B cell (primary cell): ENCODE data around the gene OR5A2.
A peak's percentile ranks its signal among the peaks of the same experiment; 100 is the strongest.

Experiments used
- CTCF ChIP-seq: fragments of 200-600 bp; IDR thresholded peaks from one replicate; pipeline ENCODE4 v1.8.0; 2022; ENCODE audit warnings: antibody characterized with exemption, mild to moderate bottlenecking
- EZH2 ChIP-seq: IDR thresholded peaks from 2 replicates; pipeline ENCODE4 v1.6.1; 2012; ENCODE audit warnings: borderline replicate concordance, low read depth, mild to moderate bottlenecking, moderate library complexity, low read length; ENCODE audit not compliant: insufficient read depth, poor library complexity, severe bottlenecking

- TF ChIP-seq CTCF, result peak; percentile 93
- TF ChIP-seq EZH2, result no peak
Observed at GRCh38 chr11:59429924-59430516, 3.8 kb upstream of the OR5A2 start.
